CD14-positive monocyte (primary cell): ENCODE data around the gene LGALS4. TPM values are rescaled to one million over a fixed set of nuclear protein-coding genes. Genes with fewer than 3 reads are reported as not detected.

ENCODE experiments used
- DNase-seq, 3 donors: peaks; one replicate each; pipeline ENCODE4 v3.0.0-alpha.2; 2011 to 2022
- H2AFZ ChIP-seq: 2 replicates; pipeline ENCODE4 v1.6.0; 2012; ENCODE audit warnings: mild to moderate bottlenecking, low read depth, low read length, inconsistent platforms; ENCODE audit not compliant: insufficient read depth, poor library complexity, severe bottlenecking
- H3K27ac ChIP-seq, 2 donors: 1 replicate in 1 of 2; 2 replicates in 1 of 2; pipeline ENCODE4 v1.5.1; 2012 to 2013; ENCODE audit warnings: low read length in 2 of 2, control low read depth in 1 of 2, inconsistent platforms in 1 of 2, low read depth in 1 of 2, mild to moderate bottlenecking in 1 of 2
- H3K27me3 ChIP-seq, 2 donors: one replicate each; pipeline versions ENCODE4 v1.6.0 to v1.6.1; 2011 to 2013; ENCODE audit warnings: low read length in 2 of 2; ENCODE audit not compliant: control insufficient read depth in 2 of 2, insufficient read depth in 2 of 2
- H3K36me3 ChIP-seq, 2 donors: replicated peaks in 1 of 2; 1 replicate in 1 of 2; 2 replicates in 1 of 2; pipeline versions ENCODE4 v1.5.1 to v1.6.1; 2012 to 2013; ENCODE audit warnings: low read length in 2 of 2, control low read depth in 1 of 2, inconsistent platforms in 1 of 2, mild to moderate bottlenecking in 1 of 2; ENCODE audit not compliant: insufficient read depth in 2 of 2, control insufficient read depth in 1 of 2
- H3K4me1 ChIP-seq, 2 donors: 1 replicate in 1 of 2; 2 replicates in 1 of 2; pipeline versions ENCODE4 v1.5.1 to v1.6.1; 2012 to 2013; ENCODE audit warnings: low read length in 2 of 2, control low read depth in 1 of 2, inconsistent platforms in 1 of 2, mild to moderate bottlenecking in 1 of 2, moderate library complexity in 1 of 2; ENCODE audit not compliant: insufficient read depth in 2 of 2, control insufficient read depth in 1 of 2
- H3K4me2 ChIP-seq: replicated peaks from 2 replicates; pipeline ENCODE3; 2012; ENCODE audit warnings: low read length, moderate library complexity, mild to moderate bottlenecking; ENCODE audit not compliant: poor library complexity, severe bottlenecking; ENCODE audit errors: extremely low read depth
- H3K4me3 ChIP-seq, 3 experiments: fragments of 200-600 bp in 1 of 3; sonication (generic) in 1 of 3; replicated peaks in 1 of 3; 1 replicate in 2 of 3; 2 replicates in 1 of 3; pipeline ENCODE4 v1.5.1; 2011 to 2013; ENCODE audit warnings: low read length in 3 of 3, mild to moderate bottlenecking in 3 of 3, control low read depth in 2 of 3, low read depth in 2 of 3, inconsistent platforms in 1 of 3, moderate library complexity in 1 of 3
- H3K79me2 ChIP-seq: 2 replicates; pipeline ENCODE4 v1.6.0; 2012; ENCODE audit warnings: mild to moderate bottlenecking, control low read depth, inconsistent platforms, low read length, moderate library complexity; ENCODE audit not compliant: insufficient read depth
- H3K9ac ChIP-seq: 2 replicates; pipeline ENCODE4 v1.6.0; 2017; ENCODE audit warnings: low read length, mild to moderate bottlenecking; ENCODE audit not compliant: insufficient read depth, poor library complexity, severe bottlenecking
- H3K9me3 ChIP-seq, 2 donors: replicated peaks in 1 of 2; 1 replicate in 1 of 2; 2 replicates in 1 of 2; pipeline versions ENCODE4 v1.5.1 to v1.6.1; 2012 to 2013; ENCODE audit warnings: low read length in 2 of 2, control low read depth in 1 of 2; ENCODE audit not compliant: control insufficient read depth in 1 of 2, insufficient read depth in 1 of 2
- H4K20me1 ChIP-seq: 2 replicates; pipeline ENCODE4 v1.6.0; 2012; ENCODE audit warnings: mild to moderate bottlenecking, low read length, control low read depth, moderate library complexity; ENCODE audit not compliant: insufficient read depth
- H3K27ac Mint-ChIP-seq, 7 donors: one replicate each; pipeline ENCODE4 v1.8.0; 2020; ENCODE audit warnings: mild to moderate bottlenecking in 7 of 7, mixed read lengths in 7 of 7, moderate library complexity in 6 of 7, inconsistent platforms in 2 of 7
- H3K27me3 Mint-ChIP-seq, 3 donors: one replicate each; pipeline ENCODE4 v1.8.0; 2021 to 2022; ENCODE audit warnings: low read depth in 3 of 3, mild to moderate bottlenecking in 3 of 3, mixed read lengths in 3 of 3, moderate library complexity in 3 of 3, inconsistent platforms in 1 of 3
- H3K36me3 Mint-ChIP-seq, 2 donors: one replicate each; pipeline ENCODE4 v1.8.0; 2020; ENCODE audit warnings: mixed read lengths in 2 of 2, inconsistent platforms in 1 of 2, mild to moderate bottlenecking in 1 of 2
- H3K4me1 Mint-ChIP-seq: one replicate; pipeline ENCODE4 v1.8.0; 2020; ENCODE audit warnings: mild to moderate bottlenecking, mixed read lengths
- H3K4me3 Mint-ChIP-seq, 2 donors: one replicate each; pipeline ENCODE4 v1.8.0; 2020; ENCODE audit warnings: mild to moderate bottlenecking in 2 of 2, mixed read lengths in 2 of 2, moderate library complexity in 1 of 2
- H3K9me3 Mint-ChIP-seq, 7 donors: one replicate each; pipeline ENCODE4 v1.8.0; 2020 to 2022; ENCODE audit warnings: mixed read lengths in 7 of 7, mild to moderate bottlenecking in 6 of 7, moderate library complexity in 6 of 7, inconsistent platforms in 2 of 7
- WGBS: methylation state at CpG from one replicate; pipeline ENCODE4 v1.1.5; 2013; ENCODE audit warnings: missing lambda C conversion rate; ENCODE audit not compliant: insufficient coverage; 5-methylcytosine and 5-hydroxymethylcytosine counted together
- intact Hi-C, 2 donors: fragments of 100-400 bp; cut with micrococcal nuclease; formaldehyde crosslinking; loops; one replicate each; pipeline versions ENCODE4 v1.15.0 to v1.15.1; 2023
- polyA plus RNA-seq, 3 donors: library from polyadenylated mRNA; depleted of rRNA in 1 of 3; unstranded in 2 of 3; stranded (reverse) in 1 of 3; fragments of 300-500 nt in 2 of 3; fragments of >200 nt in 1 of 3; fragmentation: Illumina TruSeq in 2 of 3; gene quantifications; 1 replicate in 2 of 3; 2 replicates in 1 of 3; pipeline ENCODE4 v1.2.3, GENCODE V29; 2012 to 2021
- TF ChIP-seq, protein P1 (sequence below): fragments of 200-600 bp; IDR thresholded peaks from one replicate; pipeline ENCODE4 v1.8.0; 2022; ENCODE audit warnings: antibody characterized with exemption, mild to moderate bottlenecking

Gene LGALS4
- polyA plus RNA-seq, 3 donors = 1.7 TPM; not detected in 2

DNA sequence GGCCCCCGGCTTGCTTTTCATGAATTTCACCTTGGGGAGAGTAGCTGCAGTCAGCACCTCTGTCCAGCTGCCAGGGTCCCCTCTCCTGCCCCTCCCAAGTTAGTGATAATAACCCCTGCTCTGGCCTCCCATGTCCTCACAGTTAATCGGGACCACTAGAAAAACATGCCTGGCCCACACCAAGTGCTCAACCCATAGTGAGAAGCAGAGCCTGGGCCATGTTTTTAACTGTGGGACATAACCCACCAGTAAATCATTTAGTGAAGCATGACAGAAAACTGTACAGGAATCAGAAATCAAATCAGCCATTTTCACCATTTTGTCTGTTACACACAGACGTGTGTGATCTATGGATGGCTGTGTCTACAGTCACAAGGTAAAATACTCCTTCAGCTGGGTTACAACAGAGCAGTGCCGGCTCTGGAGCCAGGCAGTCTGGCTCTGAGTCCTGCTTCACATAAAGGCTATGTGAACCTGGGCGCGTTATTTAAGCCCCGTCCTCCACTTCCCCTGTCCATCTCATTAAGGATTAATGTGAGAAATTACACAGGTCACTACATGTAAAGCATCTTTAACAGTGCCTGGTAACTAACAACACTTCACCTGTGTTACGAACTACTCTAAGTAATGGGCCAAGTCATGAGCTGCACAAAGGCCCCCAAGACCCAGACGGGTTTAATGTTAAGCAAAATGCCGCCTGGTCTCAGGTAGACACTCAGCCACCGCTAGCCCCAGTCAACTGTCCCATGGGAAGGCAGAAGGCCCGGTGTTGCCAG lies 26.4 kb upstream of the LGALS4 start:
- no peaks in the 10 kb centered on the region for H3K4me1 ChIP-seq
- intact Hi-C loops = no loop called here
- no peak overlapping the region for H3K4me2 ChIP-seq
- Mint-ChIP-seq H3K36me3 (peaks cover 82 to 90% of the 10 kb centered on the region in 2 donors), H3K4me3 (no peak overlapping the region), H3K27ac (peak overlapping the region in 4 of 7 donors; percentile 35 to 77 (median 44)), H3K27me3 (peaks cover 0 to 2% (median 0%) of the 10 kb centered on the region in 3 donors), H3K9me3 (no peaks in the 10 kb centered on the region), H3K4me1 (no peaks in the 10 kb centered on the region)
- TF ChIP-seq, protein P1, sequence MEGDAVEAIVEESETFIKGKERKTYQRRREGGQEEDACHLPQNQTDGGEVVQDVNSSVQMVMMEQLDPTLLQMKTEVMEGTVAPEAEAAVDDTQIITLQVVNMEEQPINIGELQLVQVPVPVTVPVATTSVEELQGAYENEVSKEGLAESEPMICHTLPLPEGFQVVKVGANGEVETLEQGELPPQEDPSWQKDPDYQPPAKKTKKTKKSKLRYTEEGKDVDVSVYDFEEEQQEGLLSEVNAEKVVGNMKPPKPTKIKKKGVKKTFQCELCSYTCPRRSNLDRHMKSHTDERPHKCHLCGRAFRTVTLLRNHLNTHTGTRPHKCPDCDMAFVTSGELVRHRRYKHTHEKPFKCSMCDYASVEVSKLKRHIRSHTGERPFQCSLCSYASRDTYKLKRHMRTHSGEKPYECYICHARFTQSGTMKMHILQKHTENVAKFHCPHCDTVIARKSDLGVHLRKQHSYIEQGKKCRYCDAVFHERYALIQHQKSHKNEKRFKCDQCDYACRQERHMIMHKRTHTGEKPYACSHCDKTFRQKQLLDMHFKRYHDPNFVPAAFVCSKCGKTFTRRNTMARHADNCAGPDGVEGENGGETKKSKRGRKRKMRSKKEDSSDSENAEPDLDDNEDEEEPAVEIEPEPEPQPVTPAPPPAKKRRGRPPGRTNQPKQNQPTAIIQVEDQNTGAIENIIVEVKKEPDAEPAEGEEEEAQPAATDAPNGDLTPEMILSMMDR = no peak
- peak overlapping the region in 1 of 2 donors; percentile 3 for H3K27ac ChIP-seq
- DNase-seq = no peak
- peaks cover 39% of the 10 kb centered on the region for H3K79me2 ChIP-seq
- no peak overlapping the region for H3K9ac ChIP-seq
- WGBS = 100% methylated on average over 4 of the region's 12 CpGs
- H3K4me3 ChIP-seq = no peak overlapping the region
- H3K36me3 ChIP-seq = peaks cover 86 to 91% of the 10 kb centered on the region in 2 donors
- no peaks in the 10 kb centered on the region for H3K9me3 ChIP-seq
- H4K20me1 ChIP-seq = peaks cover 78% of the 10 kb centered on the region
- H2AFZ ChIP-seq = no peak overlapping the region
- no peaks in the 10 kb centered on the region for H3K27me3 ChIP-seq

DNA sequence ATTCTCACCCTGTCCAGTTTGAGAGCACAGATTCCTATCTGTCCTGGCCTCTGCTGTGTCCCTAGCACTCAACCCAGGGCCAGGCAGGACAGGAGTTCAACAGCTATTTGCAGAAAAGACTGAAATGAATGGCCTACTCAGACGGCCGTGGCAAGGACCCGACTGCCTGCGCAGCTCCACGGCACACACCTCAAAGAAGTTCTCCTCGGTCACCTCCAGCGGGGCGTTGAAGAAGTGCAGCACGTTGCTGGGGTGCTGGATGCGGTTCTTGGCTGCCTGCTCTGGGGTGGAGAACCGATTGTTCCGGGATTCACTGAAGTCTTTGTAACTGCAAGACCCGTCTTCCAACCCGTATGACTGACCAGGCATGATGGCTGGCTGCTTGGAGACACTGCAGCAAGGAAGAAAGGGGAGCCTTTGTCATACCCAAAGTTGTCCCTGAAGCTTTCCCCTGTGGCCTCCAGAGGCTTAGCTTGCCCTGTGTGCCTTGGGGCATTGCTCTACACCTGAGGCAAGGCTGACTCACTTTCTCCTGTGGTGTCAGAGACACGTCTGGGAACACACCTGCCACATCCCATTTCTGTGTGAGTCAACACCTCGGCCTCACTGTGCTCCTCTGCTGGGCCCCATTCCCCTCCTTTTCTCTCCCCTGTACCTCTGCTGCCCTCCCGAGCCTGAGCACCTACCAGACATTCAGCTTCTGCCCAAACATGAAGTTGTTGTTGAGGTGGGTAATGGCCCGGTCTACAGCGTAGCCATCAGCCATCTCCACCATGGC lies 25.7 kb upstream of the LGALS4 start:
- Histone ChIP-seq H3K4me2 (no peak overlapping the region), H4K20me1 (peaks cover 71% of the 10 kb centered on the region), H3K9ac (no peak overlapping the region), H3K27me3 (no peaks in the 10 kb centered on the region), H2AFZ (no peak overlapping the region), H3K4me1 (no peaks in the 10 kb centered on the region), H3K9me3 (no peaks in the 10 kb centered on the region), H3K27ac (peak overlapping the region in 1 of 2 donors; percentile 3), H3K36me3 (peaks cover 79 to 83% of the 10 kb centered on the region in 2 donors), H3K4me3 (no peak overlapping the region), H3K79me2 (peaks cover 31% of the 10 kb centered on the region)
- TF ChIP-seq, protein P1 = no peak
- intact Hi-C loops = no loop called here
- no peaks in the 10 kb centered on the region for H3K4me1 Mint-ChIP-seq
- H3K9me3 Mint-ChIP-seq = no peaks in the 10 kb centered on the region
- peak overlapping the region in 6 of 7 donors; percentile 37 to 77 (median 53) for H3K27ac Mint-ChIP-seq
- H3K27me3 Mint-ChIP-seq = peaks cover 0 to 2% (median 0%) of the 10 kb centered on the region in 3 donors
- no peak overlapping the region for H3K4me3 Mint-ChIP-seq
- H3K36me3 Mint-ChIP-seq = peaks cover 74 to 82% of the 10 kb centered on the region in 2 donors
- DNase-seq = no peak
- 91% methylated on average over 8 of the region's 19 CpGs for WGBS
